ENCODE results near the gene RIC1.

DNA sequence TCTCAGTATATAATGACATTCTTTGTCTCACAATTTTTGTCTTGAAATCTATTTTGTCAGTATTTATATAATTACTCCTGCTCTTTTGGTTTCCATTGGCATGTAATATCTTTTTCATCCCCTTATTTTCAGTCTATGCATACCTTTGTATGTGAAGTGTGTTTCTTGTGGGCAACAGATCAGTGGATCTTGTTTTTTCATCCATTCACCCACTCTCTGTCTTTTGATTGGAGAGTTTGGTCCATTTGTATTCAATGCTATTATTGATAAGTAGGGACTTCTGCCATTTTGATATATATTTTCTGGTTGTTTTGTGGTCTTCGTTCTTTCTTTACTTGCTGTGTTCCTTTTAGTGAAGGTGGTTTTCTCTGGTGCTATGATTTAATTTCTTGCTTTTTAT is 10.9 kb downstream of the RIC1 start:
- TF ChIP-seq, protein P1, sequence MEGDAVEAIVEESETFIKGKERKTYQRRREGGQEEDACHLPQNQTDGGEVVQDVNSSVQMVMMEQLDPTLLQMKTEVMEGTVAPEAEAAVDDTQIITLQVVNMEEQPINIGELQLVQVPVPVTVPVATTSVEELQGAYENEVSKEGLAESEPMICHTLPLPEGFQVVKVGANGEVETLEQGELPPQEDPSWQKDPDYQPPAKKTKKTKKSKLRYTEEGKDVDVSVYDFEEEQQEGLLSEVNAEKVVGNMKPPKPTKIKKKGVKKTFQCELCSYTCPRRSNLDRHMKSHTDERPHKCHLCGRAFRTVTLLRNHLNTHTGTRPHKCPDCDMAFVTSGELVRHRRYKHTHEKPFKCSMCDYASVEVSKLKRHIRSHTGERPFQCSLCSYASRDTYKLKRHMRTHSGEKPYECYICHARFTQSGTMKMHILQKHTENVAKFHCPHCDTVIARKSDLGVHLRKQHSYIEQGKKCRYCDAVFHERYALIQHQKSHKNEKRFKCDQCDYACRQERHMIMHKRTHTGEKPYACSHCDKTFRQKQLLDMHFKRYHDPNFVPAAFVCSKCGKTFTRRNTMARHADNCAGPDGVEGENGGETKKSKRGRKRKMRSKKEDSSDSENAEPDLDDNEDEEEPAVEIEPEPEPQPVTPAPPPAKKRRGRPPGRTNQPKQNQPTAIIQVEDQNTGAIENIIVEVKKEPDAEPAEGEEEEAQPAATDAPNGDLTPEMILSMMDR (conservative IDR thresholded peaks at IDR 0.05) = no peak
- no peak for TF ChIP-seq ZFX (IDR thresholded peaks at IDR 0.05)
